Sciatic nerve (tissue), 2 donors: ENCODE results near the gene ARL4D. TPM values are rescaled to one million over a fixed set of nuclear protein-coding genes. Genes with fewer than 3 reads are reported as not detected.

Experiments used
- ATAC-seq: fragments of 200-7000 bp; cut with Tn5 transposase; one replicate; pipeline ENCODE4 v1.9.1; 2020; ENCODE audit warnings: mild to moderate bottlenecking, moderate library complexity
- DNase-seq: peaks from one replicate; pipeline ENCODE4 v3.0.0-alpha.2; 2020; ENCODE audit warnings: low spot score
- intact Hi-C: fragments of 100-400 bp; cut with DNase I; formaldehyde crosslinking; loops from one replicate; pipeline ENCODE4 v1.14.2; 2022
- total RNA-seq: library from RNA; stranded (reverse); fragmentation: NEBNext Ultra II Directional; extraction: Animal tissue kit (Norgen Biotek cat#: 25700); gene quantifications from one replicate; pipeline ENCODE4 v1.2.1, GENCODE V29; 2021
- donor health status: DM: no; HTN: no; CAD: no.
- donor health status: DM: no; HTN: no; CAD: no.

Gene ARL4D
- total RNA-seq, 1 donor from 2014 or later, result 94.0 TPM

DNA sequence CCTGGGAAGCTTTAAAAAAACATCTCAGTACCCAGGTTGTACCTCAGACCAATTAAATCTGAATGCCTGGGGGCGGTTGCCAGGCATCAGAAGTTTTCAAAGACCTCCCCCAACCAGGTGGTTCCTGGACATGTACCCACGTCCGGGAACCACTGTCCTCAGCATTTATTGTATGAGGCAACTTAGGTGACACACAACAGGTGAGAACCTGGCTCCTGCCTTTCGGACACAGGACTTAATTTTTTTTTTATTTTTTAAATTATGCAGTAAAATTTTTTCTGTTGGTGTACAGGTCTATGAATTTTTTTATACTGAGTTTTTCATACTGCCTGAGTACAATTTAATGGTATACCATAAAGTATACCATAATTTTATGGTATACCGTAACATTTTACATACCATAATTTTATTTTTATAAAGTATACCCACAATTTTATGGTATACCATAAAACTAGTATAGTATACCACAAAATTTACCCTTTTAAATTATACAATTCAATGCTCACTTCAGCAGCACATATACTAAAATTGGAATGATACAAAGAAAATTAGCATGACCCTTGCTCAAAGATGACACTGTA is 46.3 kb downstream of the ARL4D start:
- ATAC-seq, result no peak
- intact Hi-C loops, result no loop called here
- DNase-seq, result peak; percentile 22

DNA sequence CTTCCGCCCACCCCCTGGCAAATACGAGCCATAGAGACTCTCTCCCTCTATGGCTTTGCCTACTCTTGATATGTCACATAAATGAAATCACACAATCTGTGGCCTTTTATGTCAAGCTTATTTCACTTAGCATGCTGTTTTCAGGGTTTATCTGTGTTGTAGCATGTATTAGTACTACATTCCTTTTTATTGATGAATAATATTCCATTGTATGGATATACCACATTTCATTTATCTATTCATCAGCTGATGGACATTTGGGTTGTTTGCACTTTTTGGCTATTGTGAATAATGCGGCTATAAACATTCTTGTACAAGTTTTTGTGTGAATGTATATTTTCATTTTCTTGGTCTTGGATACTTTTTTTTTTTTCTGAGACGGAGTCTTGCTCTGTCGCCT is 48.0 kb downstream of the ARL4D start:
- intact Hi-C loops, result no loop called here
- ATAC-seq (no peak), DNase-seq (peak; percentile 7)

DNA sequence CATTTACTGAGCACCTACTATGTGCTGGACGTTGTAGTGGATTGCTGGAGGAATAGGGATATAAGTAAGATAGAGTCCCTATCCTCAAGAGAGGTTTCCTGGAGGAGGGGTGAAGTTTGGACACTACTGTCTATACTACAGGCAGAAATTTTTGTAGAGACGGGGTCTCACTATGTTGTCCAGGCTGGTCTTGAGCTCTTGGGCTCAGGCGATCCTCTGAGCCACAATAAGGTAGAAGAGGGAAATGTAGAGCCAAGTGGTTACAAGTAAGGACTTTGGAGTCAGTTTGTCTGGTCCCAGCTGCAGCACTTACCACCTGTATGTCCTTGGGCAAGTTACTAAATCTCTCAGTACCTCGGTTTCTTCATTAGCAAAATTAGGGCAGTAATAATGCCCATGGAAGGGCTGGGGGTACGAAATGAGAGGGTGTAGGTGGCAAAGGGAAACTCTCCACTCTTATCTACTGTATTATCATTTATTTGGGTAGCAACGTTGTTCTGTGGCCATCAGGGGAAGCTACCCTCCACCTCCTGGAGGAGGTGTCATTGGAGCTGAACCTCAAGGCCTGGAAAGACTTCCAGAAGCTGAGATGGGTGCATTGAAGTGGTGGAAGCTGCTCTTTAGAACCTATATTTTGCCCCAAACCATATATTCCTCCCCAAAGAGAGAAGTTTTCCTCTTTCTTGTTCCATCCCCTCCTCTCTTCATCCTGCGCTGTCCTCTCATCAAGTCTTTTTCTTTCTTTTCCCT is 50.1 kb downstream of the ARL4D start:
- DNase-seq, result peak; percentile 4
- no peak for ATAC-seq
- intact Hi-C loops, result no loop called here

DNA sequence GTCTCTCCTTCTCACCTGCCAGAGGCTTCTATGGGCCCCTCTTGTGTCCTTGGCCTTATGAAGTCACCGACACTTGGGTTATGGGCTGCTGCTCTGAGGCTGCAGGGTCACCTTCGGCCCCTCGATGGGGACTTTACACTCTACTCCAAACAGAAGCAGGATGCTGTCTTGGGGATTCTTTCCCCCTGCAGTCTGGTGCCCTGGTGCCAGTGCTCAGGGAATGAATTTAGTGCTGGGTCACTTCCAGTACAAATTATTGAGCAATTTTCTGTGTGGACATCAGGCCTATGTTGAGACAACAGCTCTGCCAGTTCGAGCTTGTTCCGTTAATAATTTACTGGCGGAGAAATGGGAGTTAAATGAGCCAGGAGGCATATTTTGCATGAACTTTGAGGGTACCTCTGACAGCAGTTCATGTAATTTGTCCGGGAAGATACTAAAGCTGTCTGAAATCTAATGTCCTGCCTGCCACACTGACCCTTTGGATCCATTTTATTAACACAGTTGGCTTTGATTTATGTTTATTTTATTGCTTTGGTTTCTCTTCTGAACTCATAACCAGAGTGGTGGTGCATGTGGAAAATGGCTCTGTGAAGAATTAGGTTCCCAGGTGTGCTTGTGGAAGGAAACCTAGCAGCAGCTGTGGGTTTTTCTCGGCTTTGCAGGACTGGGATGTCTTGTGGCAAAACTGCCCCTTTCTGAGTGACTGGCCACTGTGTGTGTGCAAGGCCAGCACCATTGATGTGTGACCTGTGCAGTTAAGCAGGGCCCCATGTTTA is 50.9 kb downstream of the ARL4D start:
- peak; percentile 73 for ATAC-seq

More for the DNA sequence above, 50.9 kb downstream of the ARL4D start:
- intact Hi-C loops, result no loop called here
- DNase-seq, result peak; percentile 15

Other genes starting within 250 kb of the ARL4D start
- gene NBR1, start 227.8 kb upstream of the ARL4D start, total RNA-seq, result 86.1 TPM
- gene TMEM106A, start 187.1 kb upstream of the ARL4D start, total RNA-seq, result 25.5 TPM
- gene CCDC200, start 170.4 kb upstream of the ARL4D start, total RNA-seq, result 0.62 TPM
- gene RNU2-1, start 165.0 kb upstream of the ARL4D start, total RNA-seq, result 9,260 TPM
- 40.9 TPM for gene DHX8, start 85.0 kb downstream of the ARL4D start, total RNA-seq
- 7.1 TPM for gene ETV4, start 147.3 kb downstream of the ARL4D start, total RNA-seq